K562 (cell line): ENCODE results near the gene RBKS. TPM values are rescaled to one million over a fixed set of nuclear protein-coding genes. Genes with fewer than 3 reads are reported as not detected.
A peak's percentile ranks its signal among the peaks of the same experiment; 100 is the strongest.

ENCODE experiments used
- CBX1 ChIP-seq: sonication (generic); IDR thresholded peaks from 2 replicates; pipeline ENCODE4 v1.6.1; 2016; ENCODE audit warnings: antibody characterized with exemption, low read depth, mild to moderate bottlenecking
- ETV5 ChIP-seq: sonication (generic); formaldehyde crosslinking; IDR thresholded peaks from 2 replicates; pipeline ENCODE4 v1.4.0; 2020; ENCODE audit warnings: low read depth, mild to moderate bottlenecking, missing genetic modification reagents
- FOXJ2 ChIP-seq: fragments of 200-800 bp; sonication (Bioruptor generic); IDR thresholded peaks from 2 replicates; pipeline ENCODE4 v1.6.1; 2016; ENCODE audit warnings: missing genetic modification characterization, missing compliant biosample characterization
- HLTF ChIP-seq: fragments of 450-650 bp; IDR thresholded peaks from 2 replicates; pipeline ENCODE4 v1.6.1; 2016
- KAT7 ChIP-seq: sonication (generic); formaldehyde crosslinking; IDR thresholded peaks from 2 replicates; pipeline ENCODE4 v1.8.0; 2022; ENCODE audit warnings: missing genetic modification reagents, mild to moderate bottlenecking, borderline replicate concordance
- NEUROD1 ChIP-seq: fragments of 150-350 bp; IDR thresholded peaks from 2 replicates; pipeline ENCODE4 v1.6.1; 2014; ENCODE audit warnings: borderline replicate concordance, low read length, low read depth; ENCODE audit not compliant: partially characterized antibody
- NONO ChIP-seq, 2 experiments: fragments of 200-400 bp in 1 of 2; fragments of 450-650 bp in 1 of 2; formaldehyde crosslinking in 1 of 2; IDR thresholded peaks; 2 replicates each; pipeline ENCODE4 v1.6.1; 2017; ENCODE audit warnings: low read depth in 2 of 2, mild to moderate bottlenecking in 2 of 2, moderate library complexity in 2 of 2, low read length in 1 of 2
- RAD51 ChIP-seq: fragments of 450-650 bp; IDR thresholded peaks from 2 replicates; pipeline ENCODE4 v1.7.1; 2016; ENCODE audit warnings: low read depth, mild to moderate bottlenecking, borderline replicate concordance
- SETDB1 ChIP-seq: IDR thresholded peaks from one replicate; pipeline ENCODE4 v1.6.1; 2012; ENCODE audit warnings: low read length, control low read depth, inconsistent platforms
- SMAD1 ChIP-seq: fragments of 150-350 bp; IDR thresholded peaks from 2 replicates; pipeline ENCODE4 v1.6.1; 2014; ENCODE audit warnings: low read length, low read depth; ENCODE audit not compliant: partially characterized antibody
- SMC3 ChIP-seq: conservative IDR thresholded peaks from 2 replicates; pipeline ENCODE4 v1.6.1; 2011; ENCODE audit warnings: low read depth, low read length, improper control_type of control experiment; ENCODE audit not compliant: insufficient read depth
- ZNF165 ChIP-seq: fragments of 250-450 bp; sonication (Bioruptor Pico); IDR thresholded peaks from 2 replicates; pipeline ENCODE4 v1.4.0; 2020; ENCODE audit warnings: borderline replicate concordance
- polyA plus RNA-seq, 8 experiments: library from polyadenylated mRNA; depleted of rRNA in 4 of 8; stranded (reverse) in 5 of 8; unstranded in 3 of 8; fragments of >200 nt; fragmentation: Nextera tagmentation in 2 of 8; fragmentation: Illumina TruSeq in 1 of 8; extraction: Ambion mirVana in 2 of 8; extraction: Trizol in 1 of 8; gene quantifications; 2 replicates each; pipeline versions ENCODE4 v1.2.1 to v1.2.3, GENCODE V29; 2011 to 2014; ENCODE audit warnings: inconsistent platforms in 1 of 8, missing spikeins in 1 of 8
- total RNA-seq, 7 experiments: library from RNA; depleted of rRNA in 6 of 7; stranded (reverse); fragments of >200 nt in 6 of 7; fragmentation: Illumina TruSeq in 2 of 7; extraction: Trizol in 2 of 7; gene quantifications; 2 replicates each; pipeline versions ENCODE4 v1.2.1 to v1.2.3, GENCODE V29; 2011 to 2021; ENCODE audit warnings: low replicate concordance in 1 of 7
- TF ChIP-seq, protein P1 (sequence below), 2 experiments: fragments of 450-650 bp in 1 of 2; sonication (generic) in 1 of 2; formaldehyde crosslinking in 1 of 2; IDR thresholded peaks; 2 replicates each; pipeline versions ENCODE4 v1.7.1 to v1.9.0; 2016 to 2022; ENCODE audit warnings: inconsistent platforms in 1 of 2, mild to moderate bottlenecking in 1 of 2, missing genetic modification reagents in 1 of 2
- TF ChIP-seq, protein P2 (sequence below): fragments of 450-650 bp; IDR thresholded peaks from 2 replicates; pipeline ENCODE4 v1.6.1; 2016; ENCODE audit warnings: mild to moderate bottlenecking
- TF ChIP-seq, protein P3 (sequence below): sonication (generic); formaldehyde crosslinking; IDR thresholded peaks from 2 replicates; pipeline ENCODE4 v1.5.0; 2020; ENCODE audit warnings: missing genetic modification reagents

Gene RBKS
- total and polyA plus RNA-seq, 9 of the 15 experiments (the other 6 are each of a cell fraction or from before 2014, with no cell fraction given) = 0.06 to 0.39 (median 0.19) TPM

- TF ChIP-seq, protein P1, sequence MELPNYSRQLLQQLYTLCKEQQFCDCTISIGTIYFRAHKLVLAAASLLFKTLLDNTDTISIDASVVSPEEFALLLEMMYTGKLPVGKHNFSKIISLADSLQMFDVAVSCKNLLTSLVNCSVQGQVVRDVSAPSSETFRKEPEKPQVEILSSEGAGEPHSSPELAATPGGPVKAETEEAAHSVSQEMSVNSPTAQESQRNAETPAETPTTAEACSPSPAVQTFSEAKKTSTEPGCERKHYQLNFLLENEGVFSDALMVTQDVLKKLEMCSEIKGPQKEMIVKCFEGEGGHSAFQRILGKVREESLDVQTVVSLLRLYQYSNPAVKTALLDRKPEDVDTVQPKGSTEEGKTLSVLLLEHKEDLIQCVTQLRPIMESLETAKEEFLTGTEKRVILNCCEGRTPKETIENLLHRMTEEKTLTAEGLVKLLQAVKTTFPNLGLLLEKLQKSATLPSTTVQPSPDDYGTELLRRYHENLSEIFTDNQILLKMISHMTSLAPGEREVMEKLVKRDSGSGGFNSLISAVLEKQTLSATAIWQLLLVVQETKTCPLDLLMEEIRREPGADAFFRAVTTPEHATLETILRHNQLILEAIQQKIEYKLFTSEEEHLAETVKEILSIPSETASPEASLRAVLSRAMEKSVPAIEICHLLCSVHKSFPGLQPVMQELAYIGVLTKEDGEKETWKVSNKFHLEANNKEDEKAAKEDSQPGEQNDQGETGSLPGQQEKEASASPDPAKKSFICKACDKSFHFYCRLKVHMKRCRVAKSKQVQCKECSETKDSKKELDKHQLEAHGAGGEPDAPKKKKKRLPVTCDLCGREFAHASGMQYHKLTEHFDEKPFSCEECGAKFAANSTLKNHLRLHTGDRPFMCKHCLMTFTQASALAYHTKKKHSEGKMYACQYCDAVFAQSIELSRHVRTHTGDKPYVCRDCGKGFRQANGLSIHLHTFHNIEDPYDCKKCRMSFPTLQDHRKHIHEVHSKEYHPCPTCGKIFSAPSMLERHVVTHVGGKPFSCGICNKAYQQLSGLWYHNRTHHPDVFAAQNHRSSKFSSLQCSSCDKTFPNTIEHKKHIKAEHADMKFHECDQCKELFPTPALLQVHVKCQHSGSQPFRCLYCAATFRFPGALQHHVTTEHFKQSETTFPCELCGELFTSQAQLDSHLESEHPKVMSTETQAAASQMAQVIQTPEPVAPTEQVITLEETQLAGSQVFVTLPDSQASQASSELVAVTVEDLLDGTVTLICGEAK (IDR thresholded peaks at IDR 0.05) = peak; percentile 85
- TF ChIP-seq, protein P1 (CRISPR knock-in tag; IDR thresholded peaks at IDR 0.05) = no peak
- no peak for TF ChIP-seq HLTF
- TF ChIP-seq NONO (IDR thresholded peaks at IDR 0.05; ENCODE audit: low read depth in 2 of 2, low read length in 1 of 2) = no peak
- no peak for TF ChIP-seq KAT7
- no peak for TF ChIP-seq CBX1
- no peak for TF ChIP-seq SMC3
- TF ChIP-seq, protein P2, sequence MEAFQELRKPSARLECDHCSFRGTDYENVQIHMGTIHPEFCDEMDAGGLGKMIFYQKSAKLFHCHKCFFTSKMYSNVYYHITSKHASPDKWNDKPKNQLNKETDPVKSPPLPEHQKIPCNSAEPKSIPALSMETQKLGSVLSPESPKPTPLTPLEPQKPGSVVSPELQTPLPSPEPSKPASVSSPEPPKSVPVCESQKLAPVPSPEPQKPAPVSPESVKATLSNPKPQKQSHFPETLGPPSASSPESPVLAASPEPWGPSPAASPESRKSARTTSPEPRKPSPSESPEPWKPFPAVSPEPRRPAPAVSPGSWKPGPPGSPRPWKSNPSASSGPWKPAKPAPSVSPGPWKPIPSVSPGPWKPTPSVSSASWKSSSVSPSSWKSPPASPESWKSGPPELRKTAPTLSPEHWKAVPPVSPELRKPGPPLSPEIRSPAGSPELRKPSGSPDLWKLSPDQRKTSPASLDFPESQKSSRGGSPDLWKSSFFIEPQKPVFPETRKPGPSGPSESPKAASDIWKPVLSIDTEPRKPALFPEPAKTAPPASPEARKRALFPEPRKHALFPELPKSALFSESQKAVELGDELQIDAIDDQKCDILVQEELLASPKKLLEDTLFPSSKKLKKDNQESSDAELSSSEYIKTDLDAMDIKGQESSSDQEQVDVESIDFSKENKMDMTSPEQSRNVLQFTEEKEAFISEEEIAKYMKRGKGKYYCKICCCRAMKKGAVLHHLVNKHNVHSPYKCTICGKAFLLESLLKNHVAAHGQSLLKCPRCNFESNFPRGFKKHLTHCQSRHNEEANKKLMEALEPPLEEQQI = no peak
- no peak for TF ChIP-seq FOXJ2 (tag)
- no peak for TF ChIP-seq SETDB1
- TF ChIP-seq ZNF165 (CRISPR knock-in tag) = no peak
- no peak for TF ChIP-seq SMAD1
- TF ChIP-seq NEUROD1 = no peak
- TF ChIP-seq ETV5 = 0 out of 2 replicates have a peak, but pooled peaks have one; percentile 12
- TF ChIP-seq RAD51 = peak; percentile 42; the same call in 1 of the 2 replicates
- TF ChIP-seq, protein P3, sequence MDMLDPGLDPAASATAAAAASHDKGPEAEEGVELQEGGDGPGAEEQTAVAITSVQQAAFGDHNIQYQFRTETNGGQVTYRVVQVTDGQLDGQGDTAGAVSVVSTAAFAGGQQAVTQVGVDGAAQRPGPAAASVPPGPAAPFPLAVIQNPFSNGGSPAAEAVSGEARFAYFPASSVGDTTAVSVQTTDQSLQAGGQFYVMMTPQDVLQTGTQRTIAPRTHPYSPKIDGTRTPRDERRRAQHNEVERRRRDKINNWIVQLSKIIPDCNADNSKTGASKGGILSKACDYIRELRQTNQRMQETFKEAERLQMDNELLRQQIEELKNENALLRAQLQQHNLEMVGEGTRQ (CRISPR knock-in tag) = peak; percentile 37; the same call in 1 of the 2 replicates
These were observed 911 bp upstream of the RBKS start (continued) for GRCh38 chr2:27890924-27891672.
